Rectal smooth muscle tissue (tissue), 1 donor: ENCODE measurements around the gene HLA-F.
A peak's percentile ranks its signal among the peaks of the same experiment; 100 is the strongest.

ENCODE experiments used
- H3K27ac ChIP-seq: one replicate; pipeline ENCODE4 v1.7.0; 2013; ENCODE audit warnings: low read depth, low read length, inconsistent platforms
- H3K27me3 ChIP-seq: one replicate; pipeline ENCODE4 v1.7.0; 2013; ENCODE audit warnings: low read length; ENCODE audit not compliant: control insufficient read depth, insufficient read depth
- H3K36me3 ChIP-seq: one replicate; pipeline ENCODE4 v1.7.0; 2013; ENCODE audit warnings: low read length; ENCODE audit not compliant: control insufficient read depth, insufficient read depth
- H3K4me1 ChIP-seq: one replicate; pipeline ENCODE4 v1.7.0; 2013; ENCODE audit warnings: low read length; ENCODE audit not compliant: control insufficient read depth, insufficient read depth
- H3K4me3 ChIP-seq: one replicate; pipeline ENCODE4 v1.7.0; 2013; ENCODE audit warnings: low read length
- H3K9ac ChIP-seq: one replicate; pipeline ENCODE4 v1.7.0; 2013; ENCODE audit warnings: low read length

The HLA-F gene

GRCh38 chr6:29702519-29703103 is 20.6 kb upstream of the HLA-F start:
- H3K27me3 ChIP-seq, result no peaks in the 10 kb centered on the region
- H3K4me3 ChIP-seq, result no peak overlapping the region
- H3K4me1 ChIP-seq, result no peaks in the 10 kb centered on the region
- H3K36me3 ChIP-seq, result no peaks in the 10 kb centered on the region
- H3K27ac ChIP-seq, result no peak overlapping the region
- H3K9ac ChIP-seq, result no peak overlapping the region

GRCh38 chr6:29705389-29706231 is 17.6 kb upstream of the HLA-F start:
- Histone ChIP-seq H3K27me3 (peaks cover 4% of the 10 kb centered on the region), H3K4me1 (no peaks in the 10 kb centered on the region), H3K36me3 (no peaks in the 10 kb centered on the region), H3K9ac (no peak overlapping the region), H3K4me3 (no peak overlapping the region), H3K27ac (no peak overlapping the region)

- Histone ChIP-seq H3K9ac (no peak overlapping the region), H3K27me3 (peaks cover 4% of the 10 kb centered on the region), H3K4me3 (no peak overlapping the region), H3K4me1 (no peaks in the 10 kb centered on the region), H3K36me3 (no peaks in the 10 kb centered on the region), H3K27ac (no peak overlapping the region)
These were observed 14.6 kb upstream of the HLA-F start for GRCh38 chr6:29708432-29709179.

- Histone ChIP-seq H3K4me3 (no peak overlapping the region), H3K9ac (no peak overlapping the region), H3K27ac (no peak overlapping the region), H3K4me1 (no peaks in the 10 kb centered on the region), H3K27me3 (peaks cover 4% of the 10 kb centered on the region), H3K36me3 (no peaks in the 10 kb centered on the region)
These were observed 14.0 kb upstream of the HLA-F start for GRCh38 chr6:29709188-29709587.

GRCh38 chr6:29710281-29710941 is 12.8 kb upstream of the HLA-F start:
- Histone ChIP-seq H3K36me3 (no peaks in the 10 kb centered on the region), H3K27me3 (peaks cover 4% of the 10 kb centered on the region), H3K27ac (no peak overlapping the region)

GRCh38 chr6:29720863-29721262 is 2.4 kb upstream of the HLA-F start:
- Histone ChIP-seq H3K4me3 (no peak overlapping the region), H3K4me1 (peaks cover 3% of the 10 kb centered on the region), H3K9ac (no peak overlapping the region), H3K36me3 (no peaks in the 10 kb centered on the region), H3K27me3 (no peaks in the 10 kb centered on the region), H3K27ac (no peak overlapping the region)

More at GRCh38 chr6:29710281-29710941, 12.8 kb upstream of the HLA-F start:
- Histone ChIP-seq H3K9ac (no peak overlapping the region), H3K4me1 (no peaks in the 10 kb centered on the region), H3K4me3 (no peak overlapping the region)

GRCh38 chr6:29723666-29724588 is 693 bp downstream of the HLA-F start:
- H3K27me3 ChIP-seq, result no peaks in the 10 kb centered on the region
- H3K4me3 ChIP-seq, result peak overlapping the region; percentile 99
- no peaks in the 10 kb centered on the region for H3K36me3 ChIP-seq
- peak overlapping the region; percentile 92 for H3K9ac ChIP-seq
- peaks cover 3% of the 10 kb centered on the region for H3K4me1 ChIP-seq
- H3K27ac ChIP-seq, result peak overlapping the region; percentile 69

- peaks cover 3% of the 10 kb centered on the region for H3K4me1 ChIP-seq
- no peak overlapping the region for H3K9ac ChIP-seq
- H3K4me3 ChIP-seq, result peak overlapping the region; percentile 99
- no peak overlapping the region for H3K27ac ChIP-seq
- no peaks in the 10 kb centered on the region for H3K36me3 ChIP-seq
- no peaks in the 10 kb centered on the region for H3K27me3 ChIP-seq
These were observed 2.0 kb downstream of the HLA-F start for GRCh38 chr6:29724937-29725869.

GRCh38 chr6:29726001-29726400 is 2.8 kb downstream of the HLA-F start:
- no peaks in the 10 kb centered on the region for H3K36me3 ChIP-seq
- no peak overlapping the region for H3K9ac ChIP-seq
- H3K4me1 ChIP-seq, result peaks cover 3% of the 10 kb centered on the region
- no peak overlapping the region for H3K27ac ChIP-seq
- peak overlapping the region; percentile 28 for H3K4me3 ChIP-seq
- no peaks in the 10 kb centered on the region for H3K27me3 ChIP-seq

GRCh38 chr6:29726571-29727194 is 3.4 kb downstream of the HLA-F start:
- H3K36me3 ChIP-seq, result no peaks in the 10 kb centered on the region
- H3K4me1 ChIP-seq, result peaks cover 3% of the 10 kb centered on the region

More at GRCh38 chr6:29726571-29727194, 3.4 kb downstream of the HLA-F start:
- no peaks in the 10 kb centered on the region for H3K27me3 ChIP-seq
- no peak overlapping the region for H3K9ac ChIP-seq
- H3K4me3 ChIP-seq, result no peak overlapping the region
- no peak overlapping the region for H3K27ac ChIP-seq
